Colonic mucosa (tissue), 4 donors: ENCODE data around the gene HNRNPM. TPM values are rescaled to one million over a fixed set of nuclear protein-coding genes. Genes with fewer than 3 reads are reported as not detected.

ENCODE experiments used
- DNase-seq: peaks from one replicate; pipeline ENCODE4 v3.0.0-alpha.2; 2020
- H3K27ac ChIP-seq: fragments of 200-600 bp; one replicate; pipeline ENCODE4 v1.8.0; 2021
- H3K27me3 ChIP-seq: fragments of 200-600 bp; one replicate; pipeline ENCODE4 v1.8.0; 2021
- H3K36me3 ChIP-seq: fragments of 200-600 bp; one replicate; pipeline ENCODE4 v1.8.0; 2021
- H3K4me1 ChIP-seq: fragments of 200-600 bp; one replicate; pipeline ENCODE4 v1.8.0; 2021; ENCODE audit warnings: mild to moderate bottlenecking
- H3K4me3 ChIP-seq: fragments of 200-600 bp; one replicate; pipeline ENCODE4 v1.8.0; 2021
- H3K9ac ChIP-seq, 2 donors: one replicate each; pipeline ENCODE4 v1.7.0; 2013; ENCODE audit warnings: control low read depth in 2 of 2, low read depth in 2 of 2, low read length in 2 of 2
- H3K9me3 ChIP-seq: fragments of 200-600 bp; one replicate; pipeline ENCODE4 v1.8.0; 2021
- intact Hi-C: fragments of 100-400 bp; cut with DNase I; formaldehyde crosslinking; loops from one replicate; pipeline ENCODE4 v1.14.1; 2022
- total RNA-seq, 2 donors: library from RNA; stranded (reverse); fragmentation: NEBNext Ultra II Directional in 1 of 2; extraction: Animal tissue kit (Norgen Biotek cat#: 25700) in 1 of 2; gene quantifications; one replicate each; pipeline ENCODE4 v1.2.1, GENCODE V29; 2021
- TF ChIP-seq, protein P1 (sequence below): fragments of 200-600 bp; IDR thresholded peaks from one replicate; pipeline ENCODE4 v1.8.0; 2022; ENCODE audit warnings: antibody characterized with exemption, mild to moderate bottlenecking
- donor health status: healthy.
- donor health status: DM: no; HTN: no; CAD: no.
- donor health status: DM: no; HTN: no; CAD: no.

HNRNPM gene
- total RNA-seq, 2 donors from 2014 or later: 122 to 339 TPM

- Histone ChIP-seq H3K9ac (no peak overlapping the region), H3K27ac (no peak overlapping the region), H3K36me3 (no peaks in the 10 kb centered on the region), H3K27me3 (no peaks in the 10 kb centered on the region), H3K9me3 (no peaks in the 10 kb centered on the region), H3K4me1 (peaks cover 6% of the 10 kb centered on the region), H3K4me3 (no peak overlapping the region)
- no peak for DNase-seq
- TF ChIP-seq, protein P1, sequence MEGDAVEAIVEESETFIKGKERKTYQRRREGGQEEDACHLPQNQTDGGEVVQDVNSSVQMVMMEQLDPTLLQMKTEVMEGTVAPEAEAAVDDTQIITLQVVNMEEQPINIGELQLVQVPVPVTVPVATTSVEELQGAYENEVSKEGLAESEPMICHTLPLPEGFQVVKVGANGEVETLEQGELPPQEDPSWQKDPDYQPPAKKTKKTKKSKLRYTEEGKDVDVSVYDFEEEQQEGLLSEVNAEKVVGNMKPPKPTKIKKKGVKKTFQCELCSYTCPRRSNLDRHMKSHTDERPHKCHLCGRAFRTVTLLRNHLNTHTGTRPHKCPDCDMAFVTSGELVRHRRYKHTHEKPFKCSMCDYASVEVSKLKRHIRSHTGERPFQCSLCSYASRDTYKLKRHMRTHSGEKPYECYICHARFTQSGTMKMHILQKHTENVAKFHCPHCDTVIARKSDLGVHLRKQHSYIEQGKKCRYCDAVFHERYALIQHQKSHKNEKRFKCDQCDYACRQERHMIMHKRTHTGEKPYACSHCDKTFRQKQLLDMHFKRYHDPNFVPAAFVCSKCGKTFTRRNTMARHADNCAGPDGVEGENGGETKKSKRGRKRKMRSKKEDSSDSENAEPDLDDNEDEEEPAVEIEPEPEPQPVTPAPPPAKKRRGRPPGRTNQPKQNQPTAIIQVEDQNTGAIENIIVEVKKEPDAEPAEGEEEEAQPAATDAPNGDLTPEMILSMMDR: no peak
- intact Hi-C loops: no loop called here
Measured at GRCh38 chr19:8515317-8515716, 70.5 kb downstream of the HNRNPM start.

GRCh38 chr19:8517551-8518442 is 73.0 kb downstream of the HNRNPM start:
- Histone ChIP-seq H3K9me3 (no peaks in the 10 kb centered on the region), H3K4me1 (peaks cover 6% of the 10 kb centered on the region), H3K9ac (peak overlapping the region in 1 of 2 donors; percentile 24), H3K27me3 (no peaks in the 10 kb centered on the region), H3K36me3 (no peaks in the 10 kb centered on the region), H3K4me3 (no peak overlapping the region), H3K27ac (peak overlapping the region; percentile 14)
- TF ChIP-seq, protein P1: no peak
- intact Hi-C loops: no loop called here
- DNase-seq: no peak

- Histone ChIP-seq H3K9ac (no peak overlapping the region), H3K27me3 (no peaks in the 10 kb centered on the region), H3K36me3 (no peaks in the 10 kb centered on the region), H3K4me3 (no peak overlapping the region), H3K27ac (no peak overlapping the region), H3K4me1 (no peaks in the 10 kb centered on the region), H3K9me3 (no peaks in the 10 kb centered on the region)
- no peak for DNase-seq
- TF ChIP-seq, protein P1: no peak
- intact Hi-C loops: no loop called here
Measured at GRCh38 chr19:8518536-8518935, 73.8 kb downstream of the HNRNPM start.

DNA sequence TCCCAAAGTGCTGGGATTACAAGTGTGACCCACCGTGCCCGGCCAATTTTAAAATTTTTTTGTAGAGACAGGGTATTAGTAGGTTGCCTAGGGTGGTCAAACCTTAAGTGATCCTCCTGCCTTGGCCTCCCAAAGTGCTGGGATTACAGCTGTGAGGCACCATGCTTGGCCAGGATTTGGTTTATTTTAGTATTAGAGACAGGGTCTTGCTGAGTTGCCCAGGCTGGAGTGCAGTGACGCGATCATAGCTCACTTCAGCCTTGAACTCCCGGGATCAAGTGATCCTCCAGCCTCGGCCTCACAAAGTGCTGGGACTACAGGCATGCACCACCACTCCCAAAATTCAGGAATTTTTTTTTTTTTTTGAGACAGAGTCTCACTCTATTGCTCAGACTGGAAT is 74.6 kb downstream of the HNRNPM start:
- Histone ChIP-seq H3K9ac (no peak overlapping the region), H3K4me1 (no peaks in the 10 kb centered on the region), H3K27ac (no peak overlapping the region), H3K27me3 (no peaks in the 10 kb centered on the region), H3K4me3 (no peak overlapping the region), H3K9me3 (no peaks in the 10 kb centered on the region), H3K36me3 (no peaks in the 10 kb centered on the region)
- TF ChIP-seq, protein P1: no peak
- no peak for DNase-seq
- intact Hi-C loops: no loop called here

DNA sequence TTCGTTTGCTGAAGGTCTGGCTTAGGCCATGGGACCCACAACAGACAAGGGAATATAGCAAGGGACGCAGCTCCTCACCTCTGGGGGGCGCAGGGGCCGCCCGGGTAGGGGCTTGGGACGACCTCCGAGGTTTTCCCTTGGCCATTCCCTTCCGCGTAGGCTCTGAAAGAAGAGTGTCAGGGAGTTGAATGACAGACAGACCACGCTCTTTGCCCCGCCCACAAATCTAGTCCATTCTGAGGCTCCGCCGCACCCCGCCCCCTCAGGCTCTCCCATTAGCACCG is 80.6 kb downstream of the HNRNPM start:
- intact Hi-C loops: no loop called here
- no peaks in the 10 kb centered on the region for H3K36me3 ChIP-seq
- no peak for DNase-seq

More for the DNA sequence above, 80.6 kb downstream of the HNRNPM start:
- H3K27me3 ChIP-seq: no peaks in the 10 kb centered on the region
- H3K27ac ChIP-seq: peak overlapping the region; percentile 68
- no peaks in the 10 kb centered on the region for H3K4me1 ChIP-seq
- H3K4me3 ChIP-seq: peak overlapping the region; percentile 33
- no peaks in the 10 kb centered on the region for H3K9me3 ChIP-seq
- TF ChIP-seq, protein P1: no peak
- peak overlapping the region; percentile 28 to 77 for H3K9ac ChIP-seq
